Breast epithelium (tissue), 4 donors: ENCODE measurements around the gene ITPR2. TPM values are rescaled to one million over a fixed set of nuclear protein-coding genes. Genes with fewer than 3 reads are reported as not detected.

ENCODE experiments used
- DNase-seq, 2 donors: peaks; one replicate each; pipeline ENCODE4 v3.0.0-alpha.2; 2019; ENCODE audit warnings: low spot score in 2 of 2
- H3K27ac ChIP-seq, 2 donors: fragments of 200-600 bp; sonication (generic) in 1 of 2; one replicate each; pipeline ENCODE4 v1.5.1; 2016 to 2019; ENCODE audit warnings: mild to moderate bottlenecking in 1 of 2
- H3K27me3 ChIP-seq, 2 donors: fragments of 200-600 bp; sonication (generic) in 1 of 2; one replicate each; pipeline versions ENCODE4 v1.5.1 to v1.6.0; 2017 to 2019; ENCODE audit warnings: control low read depth in 1 of 2, mild to moderate bottlenecking in 1 of 2
- H3K36me3 ChIP-seq: fragments of 200-600 bp; one replicate; pipeline ENCODE4 v1.5.1; 2019
- H3K4me1 ChIP-seq, 2 donors: fragments of 200-600 bp; sonication (generic); one replicate each; pipeline ENCODE4 v1.5.1; 2016 to 2019; ENCODE audit warnings: control low read depth in 1 of 2
- H3K4me3 ChIP-seq, 3 donors: fragments of 200-600 bp; sonication (generic); 1 replicate in 2 of 3; 2 replicates in 1 of 3; pipeline ENCODE4 v1.5.1; 2016 to 2019; ENCODE audit warnings: mild to moderate bottlenecking in 3 of 3, moderate library complexity in 2 of 3
- H3K9me3 ChIP-seq, 2 donors: fragments of 200-600 bp; sonication (generic) in 1 of 2; one replicate each; pipeline ENCODE4 v1.5.1; 2016 to 2019; ENCODE audit warnings: control low read depth in 1 of 2
- CTCF ChIP-seq, 3 donors: fragments of 450-650 bp; IDR thresholded peaks; one replicate each; pipeline ENCODE4 v1.5.1; 2016 to 2017; ENCODE audit warnings: antibody characterized with exemption in 3 of 3, mild to moderate bottlenecking in 3 of 3, moderate library complexity in 3 of 3
- POLR2A ChIP-seq: fragments of 450-650 bp; IDR thresholded peaks from one replicate; pipeline ENCODE4 v1.6.1; 2016; ENCODE audit warnings: antibody characterized with exemption, mild to moderate bottlenecking, moderate library complexity
- POLR2AphosphoS5 ChIP-seq, 3 donors: sonication (generic); formaldehyde crosslinking; IDR thresholded peaks; one replicate each; pipeline ENCODE4 v1.6.1; 2017; ENCODE audit warnings: antibody characterized with exemption in 3 of 3
- intact Hi-C: fragments of 100-400 bp; cut with DNase I; formaldehyde crosslinking; loops from one replicate; pipeline ENCODE4 v1.15.1; 2023; ENCODE audit warnings: low total_unique reads
- total RNA-seq, 3 donors: library from RNA; depleted of rRNA; stranded (reverse); fragments of >200 nt; gene quantifications; one replicate each; pipeline ENCODE4 v1.1.0, GENCODE V29; 2016

ITPR2 gene
- total RNA-seq, 3 donors from 2014 or later: 47.2 to 95.0 (median 66.5) TPM

GRCh38 chr12:26346736-26347135, 486.3 kb downstream of the ITPR2 start:
- H3K36me3 ChIP-seq: no peaks in the 10 kb centered on the region
- intact Hi-C loops: no loop called here

GRCh38 chr12:26345471-26346003, 487.5 kb downstream of the ITPR2 start:
- no peak for DNase-seq
- Histone ChIP-seq H3K4me1 (no peaks in the 10 kb centered on the region), H3K27me3 (no peaks in the 10 kb centered on the region), H3K9me3 (no peaks in the 10 kb centered on the region), H3K4me3 (no peak overlapping the region), H3K27ac (no peak overlapping the region), H3K36me3 (no peaks in the 10 kb centered on the region)
- TF ChIP-seq CTCF (IDR thresholded peaks at IDR 0.05) (no peak), POLR2AphosphoS5 (IDR thresholded peaks at IDR 0.05) (no peak), POLR2A (no peak)
- intact Hi-C loops: no loop called here

More at GRCh38 chr12:26346736-26347135, 486.3 kb downstream of the ITPR2 start:
- Histone ChIP-seq H3K27me3 (no peaks in the 10 kb centered on the region), H3K27ac (no peak overlapping the region), H3K9me3 (no peaks in the 10 kb centered on the region), H3K4me3 (no peak overlapping the region), H3K4me1 (no peaks in the 10 kb centered on the region)
- no peak for TF ChIP-seq POLR2A
- no peak for TF ChIP-seq POLR2AphosphoS5 (IDR thresholded peaks at IDR 0.05)
- no peak for TF ChIP-seq CTCF (IDR thresholded peaks at IDR 0.05)
- no peak for DNase-seq

- Histone ChIP-seq H3K27ac (no peak overlapping the region), H3K36me3 (no peaks in the 10 kb centered on the region), H3K4me1 (no peaks in the 10 kb centered on the region), H3K9me3 (no peaks in the 10 kb centered on the region), H3K4me3 (no peak overlapping the region), H3K27me3 (no peaks in the 10 kb centered on the region)
- intact Hi-C loops: no loop called here
- DNase-seq: no peak
- TF ChIP-seq POLR2A (no peak), POLR2AphosphoS5 (IDR thresholded peaks at IDR 0.05) (no peak), CTCF (IDR thresholded peaks at IDR 0.05) (no peak)
These were observed 491.5 kb downstream of the ITPR2 start for GRCh38 chr12:26341491-26341890.

- H3K9me3 ChIP-seq: no peaks in the 10 kb centered on the region
- no peak for TF ChIP-seq POLR2A
- no peak for TF ChIP-seq POLR2AphosphoS5 (IDR thresholded peaks at IDR 0.05)
- no peak for TF ChIP-seq CTCF (IDR thresholded peaks at IDR 0.05)
- H3K4me3 ChIP-seq: no peak overlapping the region
- H3K27me3 ChIP-seq: no peaks in the 10 kb centered on the region
- no peak for DNase-seq
- no peak overlapping the region for H3K27ac ChIP-seq
- H3K4me1 ChIP-seq: no peaks in the 10 kb centered on the region
- intact Hi-C loops: no loop called here
- no peaks in the 10 kb centered on the region for H3K36me3 ChIP-seq
These were observed 492.3 kb downstream of the ITPR2 start for GRCh38 chr12:26340649-26341048.

GRCh38 chr12:26339976-26340375, 493.0 kb downstream of the ITPR2 start:
- Histone ChIP-seq H3K27me3 (no peaks in the 10 kb centered on the region), H3K27ac (no peak overlapping the region), H3K4me1 (no peaks in the 10 kb centered on the region), H3K36me3 (no peaks in the 10 kb centered on the region), H3K4me3 (no peak overlapping the region), H3K9me3 (no peaks in the 10 kb centered on the region)
- no peak for TF ChIP-seq POLR2AphosphoS5 (IDR thresholded peaks at IDR 0.05)
- TF ChIP-seq POLR2A: no peak
- TF ChIP-seq CTCF (IDR thresholded peaks at IDR 0.05): no peak
- intact Hi-C loops: no loop called here
- DNase-seq: no peak
